Naive thymus-derived CD8-positive, alpha-beta T cell (primary cell): Measurements from ENCODE around the gene APOO. TPM values are rescaled to one million over a fixed set of nuclear protein-coding genes. Genes with fewer than 3 reads are reported as not detected.
A peak's percentile ranks its signal among the peaks of the same experiment; 100 is the strongest.

ENCODE experiments used
- ATAC-seq, 2 donors: fragments of 150-1000 bp; cut with Tn5 transposase in 1 of 2; sonication (Bioruptor Pico), chemical (Tn5 transposase) in 1 of 2; 1 replicate in 1 of 2; 2 replicates in 1 of 2; pipeline ENCODE4 v1.10.0; 2021; ENCODE audit warnings: mild to moderate bottlenecking in 2 of 2, moderate library complexity in 2 of 2
- POLR2A ChIA-PET: fragments of 350-600 bp; sonication (Branson Sonifier 250); formaldehyde crosslinking; loops from one replicate; lab custom pipeline; 2021; ENCODE audit warnings: antibody characterized with exemption; lab: Charles Lee
- DNase-seq, 10 donors: peaks; one replicate each; pipeline versions ENCODE4 v3.0.0 to v3.0.0-alpha.2; 2020 to 2022
- H3K27ac Mint-ChIP-seq, 10 donors: one replicate each; pipeline ENCODE4 v1.8.0; 2020 to 2022; ENCODE audit warnings: mild to moderate bottlenecking in 10 of 10, mixed read lengths in 10 of 10, moderate library complexity in 4 of 10, inconsistent platforms in 1 of 10
- H3K27me3 Mint-ChIP-seq, 5 donors: one replicate each; pipeline ENCODE4 v1.8.0; 2021 to 2022; ENCODE audit warnings: mixed read lengths in 5 of 5
- H3K36me3 Mint-ChIP-seq, 3 donors: one replicate each; pipeline ENCODE4 v1.8.0; 2020 to 2022; ENCODE audit warnings: mixed read lengths in 3 of 3, mild to moderate bottlenecking in 2 of 3, inconsistent platforms in 1 of 3
- H3K4me1 Mint-ChIP-seq, 4 donors: one replicate each; pipeline ENCODE4 v1.8.0; 2021 to 2022; ENCODE audit warnings: mixed read lengths in 4 of 4
- H3K4me3 Mint-ChIP-seq, 10 donors: one replicate each; pipeline ENCODE4 v1.8.0; 2020 to 2022; ENCODE audit warnings: mild to moderate bottlenecking in 10 of 10, mixed read lengths in 10 of 10, moderate library complexity in 6 of 10, inconsistent platforms in 1 of 10
- H3K9me3 Mint-ChIP-seq, 9 donors: one replicate each; pipeline ENCODE4 v1.8.0; 2020 to 2022; ENCODE audit warnings: mixed read lengths in 9 of 9, mild to moderate bottlenecking in 3 of 9, inconsistent platforms in 1 of 9, moderate library complexity in 1 of 9
- polyA plus RNA-seq, 3 donors: library from polyadenylated mRNA; unstranded; fragments of 300-500 nt; fragmentation: Illumina TruSeq; gene quantifications; one replicate each; pipeline ENCODE4 v1.2.3, GENCODE V29; 2021
- total RNA-seq, 8 experiments: library from RNA in 2 of 8; stranded (reverse) in 2 of 8; gene quantifications; one replicate each; pipeline ENCODE4 v1.2.3 and lab custom pipeline; 2021 to 2026

APOO gene
- total and polyA plus RNA-seq, 5 experiments from 2014 or later, result 6.8 to 20.2 (median 15.9) TPM

GRCh38 chrX:23854122-23854521 lies 53.6 kb downstream of the APOO start:
- Mint-ChIP-seq H3K4me1 (no peaks in the 10 kb centered on the region), H3K9me3 (no peaks in the 10 kb centered on the region), H3K36me3 (peaks cover 0 to 40% (median 0%) of the 10 kb centered on the region in 3 donors), H3K27ac (peak overlapping the region in 1 of 10 donors; percentile 29), H3K27me3 (no peaks in the 10 kb centered on the region), H3K4me3 (no peak overlapping the region)
- POLR2A ChIA-PET, result no interaction called here
- DNase-seq (no peak), ATAC-seq (no peak)

- POLR2A ChIA-PET, result no interaction called here
- no peak overlapping the region for H3K4me3 Mint-ChIP-seq
- DNase-seq, result no peak
Measured at GRCh38 chrX:23851544-23851943, 56.2 kb downstream of the APOO start.

GRCh38 chrX:23849241-23849640 lies 58.5 kb downstream of the APOO start:
- no peak overlapping the region for H3K4me3 Mint-ChIP-seq
- ATAC-seq (no peak), DNase-seq (no peak)
- H3K4me1 Mint-ChIP-seq, result peaks cover 0 to 1% (median 0%) of the 10 kb centered on the region in 4 donors
- no peak overlapping the region for H3K27ac Mint-ChIP-seq
- POLR2A ChIA-PET, result interaction anchor here (0.6 kb wide), 1 partner anchor 88 kb away, joined by 3 read pairs; no protein-coding TSS in a partner anchor
- peaks cover 0 to 16% (median 0%) of the 10 kb centered on the region in 3 donors for H3K36me3 Mint-ChIP-seq
- no peaks in the 10 kb centered on the region for H3K27me3 Mint-ChIP-seq
- no peaks in the 10 kb centered on the region for H3K9me3 Mint-ChIP-seq

More at GRCh38 chrX:23851544-23851943, 56.2 kb downstream of the APOO start:
- no peaks in the 10 kb centered on the region for H3K4me1 Mint-ChIP-seq
- no peaks in the 10 kb centered on the region for H3K27me3 Mint-ChIP-seq
- no peaks in the 10 kb centered on the region for H3K9me3 Mint-ChIP-seq
- H3K27ac Mint-ChIP-seq, result no peak overlapping the region
- ATAC-seq, result no peak
- peaks cover 0 to 25% (median 0%) of the 10 kb centered on the region in 3 donors for H3K36me3 Mint-ChIP-seq

GRCh38 chrX:23845351-23845817 lies 62.4 kb downstream of the APOO start:
- no peaks in the 10 kb centered on the region for H3K9me3 Mint-ChIP-seq

GRCh38 chrX:23844502-23845138 lies 63.1 kb downstream of the APOO start:
- Mint-ChIP-seq H3K36me3 (peaks cover 0 to 12% (median 2%) of the 10 kb centered on the region in 3 donors), H3K27me3 (no peaks in the 10 kb centered on the region), H3K9me3 (no peaks in the 10 kb centered on the region), H3K4me1 (peaks cover 0 to 2% (median 0%) of the 10 kb centered on the region in 4 donors), H3K27ac (no peak overlapping the region), H3K4me3 (no peak overlapping the region)
- DNase-seq (no peak), ATAC-seq (no peak)
- POLR2A ChIA-PET, result no interaction called here

More at GRCh38 chrX:23845351-23845817, 62.4 kb downstream of the APOO start:
- DNase-seq (no peak), ATAC-seq (no peak)
- H3K36me3 Mint-ChIP-seq, result peaks cover 0 to 12% (median 2%) of the 10 kb centered on the region in 3 donors
- H3K27ac Mint-ChIP-seq, result no peak overlapping the region
- no peaks in the 10 kb centered on the region for H3K27me3 Mint-ChIP-seq
- POLR2A ChIA-PET, result no interaction called here
- peaks cover 0 to 2% (median 0%) of the 10 kb centered on the region in 4 donors for H3K4me1 Mint-ChIP-seq
- no peak overlapping the region for H3K4me3 Mint-ChIP-seq

- Mint-ChIP-seq H3K27me3 (no peaks in the 10 kb centered on the region), H3K27ac (no peak overlapping the region), H3K4me3 (no peak overlapping the region), H3K36me3 (peaks cover 0 to 9% (median 2%) of the 10 kb centered on the region in 3 donors), H3K4me1 (peaks cover 0 to 5% (median 0%) of the 10 kb centered on the region in 4 donors), H3K9me3 (no peaks in the 10 kb centered on the region)
- ATAC-seq (no peak), DNase-seq (no peak)
- POLR2A ChIA-PET, result no interaction called here
Measured at GRCh38 chrX:23841847-23842522, 65.8 kb downstream of the APOO start.

GRCh38 chrX:23840674-23841073 lies 67.1 kb downstream of the APOO start:
- Mint-ChIP-seq H3K27ac (peak overlapping the region in 1 of 10 donors; percentile 34), H3K4me3 (no peak overlapping the region), H3K36me3 (peaks cover 0 to 9% (median 2%) of the 10 kb centered on the region in 3 donors), H3K4me1 (peaks cover 0 to 5% (median 0%) of the 10 kb centered on the region in 4 donors), H3K9me3 (no peaks in the 10 kb centered on the region), H3K27me3 (no peaks in the 10 kb centered on the region)
- ATAC-seq, result no peak
- POLR2A ChIA-PET, result no interaction called here
- DNase-seq, result no peak

- Mint-ChIP-seq H3K4me3 (no peak overlapping the region), H3K27ac (no peak overlapping the region), H3K4me1 (peaks cover 0 to 3% (median 0%) of the 10 kb centered on the region in 4 donors), H3K27me3 (no peaks in the 10 kb centered on the region), H3K9me3 (no peaks in the 10 kb centered on the region), H3K36me3 (peaks cover 0 to 9% (median 2%) of the 10 kb centered on the region in 3 donors)
- no peak for ATAC-seq
- POLR2A ChIA-PET, result no interaction called here
- DNase-seq, result no peak
Measured at GRCh38 chrX:23838953-23839352, 68.8 kb downstream of the APOO start.

GRCh38 chrX:23832721-23833120 lies 75.0 kb downstream of the APOO start:
- DNase-seq (no peak), ATAC-seq (no peak)
- POLR2A ChIA-PET, result no interaction called here
- no peak overlapping the region for H3K4me3 Mint-ChIP-seq
- H3K9me3 Mint-ChIP-seq, result no peaks in the 10 kb centered on the region
- peaks cover 0 to 3% (median 0%) of the 10 kb centered on the region in 3 donors for H3K36me3 Mint-ChIP-seq
- no peaks in the 10 kb centered on the region for H3K27me3 Mint-ChIP-seq
- no peaks in the 10 kb centered on the region for H3K4me1 Mint-ChIP-seq
- H3K27ac Mint-ChIP-seq, result no peak overlapping the region

- Mint-ChIP-seq H3K27me3 (no peaks in the 10 kb centered on the region), H3K27ac (no peak overlapping the region), H3K4me3 (no peak overlapping the region), H3K9me3 (no peaks in the 10 kb centered on the region), H3K36me3 (peaks cover 0 to 3% (median 0%) of the 10 kb centered on the region in 3 donors), H3K4me1 (no peaks in the 10 kb centered on the region)
- no peak for DNase-seq
- no peak for ATAC-seq
- POLR2A ChIA-PET, result no interaction called here
Measured at GRCh38 chrX:23828881-23829280, 78.9 kb downstream of the APOO start.

- no peaks in the 10 kb centered on the region for H3K4me1 Mint-ChIP-seq
- H3K9me3 Mint-ChIP-seq, result no peaks in the 10 kb centered on the region
- no peak for DNase-seq
- H3K27me3 Mint-ChIP-seq, result no peaks in the 10 kb centered on the region
- POLR2A ChIA-PET, result no interaction called here
- H3K36me3 Mint-ChIP-seq, result peaks cover 0 to 3% (median 0%) of the 10 kb centered on the region in 3 donors
- H3K27ac Mint-ChIP-seq, result no peak overlapping the region
- H3K4me3 Mint-ChIP-seq, result no peak overlapping the region
- no peak for ATAC-seq
Measured at GRCh38 chrX:23826653-23827052, 81.1 kb downstream of the APOO start.

GRCh38 chrX:23826216-23826615 lies 81.5 kb downstream of the APOO start:
- Mint-ChIP-seq H3K4me3 (no peak overlapping the region), H3K27ac (no peak overlapping the region), H3K9me3 (no peaks in the 10 kb centered on the region), H3K27me3 (no peaks in the 10 kb centered on the region), H3K36me3 (peaks cover 0 to 3% (median 0%) of the 10 kb centered on the region in 3 donors), H3K4me1 (no peaks in the 10 kb centered on the region)
- no peak for DNase-seq
- POLR2A ChIA-PET, result no interaction called here
- ATAC-seq, result no peak

GRCh38 chrX:23825675-23826074 lies 82.1 kb downstream of the APOO start:
- no peak overlapping the region for H3K27ac Mint-ChIP-seq
- H3K4me3 Mint-ChIP-seq, result no peak overlapping the region
- DNase-seq, result no peak
- no peaks in the 10 kb centered on the region for H3K9me3 Mint-ChIP-seq
- no peak for ATAC-seq
- no peaks in the 10 kb centered on the region for H3K4me1 Mint-ChIP-seq
- H3K36me3 Mint-ChIP-seq, result peaks cover 0 to 3% (median 0%) of the 10 kb centered on the region in 3 donors
- POLR2A ChIA-PET, result no interaction called here
- no peaks in the 10 kb centered on the region for H3K27me3 Mint-ChIP-seq
